BE2C (cell line): Measurements from ENCODE around the gene ATF1.

ENCODE experiments used
- DNase-seq: peaks from one replicate; pipeline ENCODE4 v3.0.0-alpha.2; 2020
- H3K27me3 ChIP-seq: fragments of 250-450 bp; sonication (Bioruptor Pico); 2 replicates; pipeline ENCODE4 v1.5.1; 2020; ENCODE audit warnings: mild to moderate bottlenecking
- H3K36me3 ChIP-seq: fragments of 250-450 bp; sonication (Bioruptor Pico); 2 replicates; pipeline ENCODE4 v1.5.1; 2020; ENCODE audit warnings: mild to moderate bottlenecking
- H3K4me1 ChIP-seq: fragments of 250-450 bp; sonication (Bioruptor Pico); 2 replicates; pipeline ENCODE4 v1.5.1; 2020
- H3K4me3 ChIP-seq: 2 replicates; pipeline ENCODE4 v1.5.1; 2011; ENCODE audit warnings: low read depth, low read length
- H3K9me3 ChIP-seq: fragments of 250-450 bp; sonication (Bioruptor Pico); 2 replicates; pipeline ENCODE4 v1.5.1; 2020
- CTCF ChIP-seq: IDR thresholded peaks from 2 replicates; pipeline ENCODE4 v1.5.1; 2012; ENCODE audit warnings: mild to moderate bottlenecking, low read depth, low read length

ATF1 gene

GRCh38 chr12:50734409-50735263 lies 29.3 kb upstream of the ATF1 start:
- Histone ChIP-seq H3K4me1 (no peaks in the 10 kb centered on the region), H3K36me3 (peaks cover 26% of the 10 kb centered on the region), H3K27me3 (no peaks in the 10 kb centered on the region), H3K9me3 (no peaks in the 10 kb centered on the region), H3K4me3 (no peak overlapping the region)
- TF ChIP-seq CTCF = peak; percentile 96
- DNase-seq = peak; percentile 49

GRCh38 chr12:50739611-50740010 lies 24.3 kb upstream of the ATF1 start:
- no peak for DNase-seq
- no peak overlapping the region for H3K4me3 ChIP-seq
- no peaks in the 10 kb centered on the region for H3K27me3 ChIP-seq
- no peaks in the 10 kb centered on the region for H3K9me3 ChIP-seq
- H3K36me3 ChIP-seq = peaks cover 53% of the 10 kb centered on the region
- TF ChIP-seq CTCF = no peak
- peaks cover 4% of the 10 kb centered on the region; the same call in 1 of the 2 replicates for H3K4me1 ChIP-seq

- TF ChIP-seq CTCF = no peak
- Histone ChIP-seq H3K9me3 (no peaks in the 10 kb centered on the region), H3K27me3 (no peaks in the 10 kb centered on the region), H3K4me1 (peaks cover 4% of the 10 kb centered on the region; the same call in 1 of the 2 replicates), H3K36me3 (peaks cover 60% of the 10 kb centered on the region), H3K4me3 (no peak overlapping the region)
- no peak for DNase-seq
Measured at GRCh38 chr12:50740307-50740706, 23.6 kb upstream of the ATF1 start.

GRCh38 chr12:50742776-50743175 lies 21.1 kb upstream of the ATF1 start:
- no peak for TF ChIP-seq CTCF
- Histone ChIP-seq H3K9me3 (no peaks in the 10 kb centered on the region), H3K4me1 (peaks cover 4% of the 10 kb centered on the region; the same call in 1 of the 2 replicates), H3K27me3 (no peaks in the 10 kb centered on the region), H3K4me3 (no peak overlapping the region), H3K36me3 (peaks cover 70% of the 10 kb centered on the region)
- DNase-seq = no peak

- no peak for DNase-seq
- peaks cover 4% of the 10 kb centered on the region; the same call in 1 of the 2 replicates for H3K4me1 ChIP-seq
- no peaks in the 10 kb centered on the region for H3K9me3 ChIP-seq
- no peaks in the 10 kb centered on the region for H3K27me3 ChIP-seq
- no peak for TF ChIP-seq CTCF
- H3K4me3 ChIP-seq = no peak overlapping the region
- H3K36me3 ChIP-seq = peaks cover 46% of the 10 kb centered on the region
Measured at GRCh38 chr12:50745861-50746260, 18.0 kb upstream of the ATF1 start.

- no peak for TF ChIP-seq CTCF
- Histone ChIP-seq H3K36me3 (peaks cover 40% of the 10 kb centered on the region), H3K9me3 (no peaks in the 10 kb centered on the region), H3K27me3 (no peaks in the 10 kb centered on the region), H3K4me3 (no peak overlapping the region), H3K4me1 (peaks cover under 1% of the 10 kb centered on the region; the same call in 1 of the 2 replicates)
- DNase-seq = no peak
Measured at GRCh38 chr12:50746431-50746830, 17.5 kb upstream of the ATF1 start.
